GM21381 (cell line): ENCODE measurements around the gene ZFP36L2.

Source experiments
- ATAC-seq: cut with Tn5 transposase; IDR thresholded peaks from one replicate; pipeline ENCODE4 v1.9.1; 2021; ENCODE audit warnings: mild to moderate bottlenecking, moderate library complexity; ENCODE audit not compliant: unreplicated experiment

The ZFP36L2 gene

DNA sequence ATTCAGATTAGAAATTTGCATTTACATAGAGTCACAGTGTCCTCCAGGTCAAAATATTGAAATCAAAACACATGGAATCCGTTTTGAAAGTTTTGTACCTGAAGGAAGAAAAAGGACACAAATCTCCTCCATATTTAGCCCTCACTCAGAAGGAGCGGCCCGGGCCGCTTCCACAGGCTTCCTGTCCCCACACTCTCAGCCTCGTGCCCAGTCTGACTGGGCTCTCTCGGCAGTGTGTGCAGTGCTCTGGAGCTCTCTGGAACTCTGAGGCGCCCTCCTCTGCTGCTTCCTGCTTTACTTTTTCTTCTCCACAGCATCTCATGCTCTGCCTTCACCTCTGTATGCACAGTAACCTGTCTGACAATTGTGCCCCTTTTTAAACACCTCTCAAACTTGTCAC lies 22.2 kb upstream of the ZFP36L2 start:
- ATAC-seq = no peak

DNA sequence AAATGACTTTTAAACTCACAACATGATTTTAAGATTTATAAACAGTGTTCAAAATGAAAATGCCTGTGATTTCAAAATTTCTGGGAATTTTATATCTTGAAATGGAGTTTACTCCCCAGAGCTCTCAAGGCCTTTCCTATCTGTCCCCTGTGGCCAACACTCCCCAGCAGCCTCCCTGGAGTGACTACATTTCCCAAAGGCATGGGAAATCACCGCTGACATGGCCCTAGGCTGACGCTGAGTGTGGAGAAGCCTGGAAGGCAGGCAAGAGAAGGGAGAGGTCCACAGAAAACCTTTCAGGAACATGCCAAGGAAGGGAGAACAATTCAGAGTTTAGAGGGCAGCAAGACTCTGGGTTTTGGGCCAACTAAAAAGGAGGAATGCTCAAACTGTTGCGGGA lies 20.2 kb upstream of the ZFP36L2 start:
- no peak for ATAC-seq

DNA sequence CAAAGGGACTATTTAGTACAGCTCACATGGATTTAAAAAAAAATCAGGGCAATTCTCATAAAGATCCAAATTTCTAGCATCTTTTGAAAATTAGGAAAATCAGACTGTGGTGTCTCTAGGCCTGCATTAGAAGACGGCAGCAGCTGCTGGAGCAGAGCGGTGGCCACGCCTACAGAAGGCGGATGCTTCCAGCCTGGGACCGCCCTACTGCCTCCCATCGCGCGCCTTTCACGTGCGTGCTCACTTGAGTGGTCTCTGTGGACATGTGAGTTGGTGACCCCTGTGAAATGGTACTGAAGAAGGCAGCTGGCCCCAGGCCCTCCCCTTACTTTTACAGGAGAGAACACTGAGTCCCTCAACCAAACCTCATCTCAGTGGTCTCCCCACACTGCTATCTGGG lies 15.2 kb upstream of the ZFP36L2 start:
- ATAC-seq = no peak

DNA sequence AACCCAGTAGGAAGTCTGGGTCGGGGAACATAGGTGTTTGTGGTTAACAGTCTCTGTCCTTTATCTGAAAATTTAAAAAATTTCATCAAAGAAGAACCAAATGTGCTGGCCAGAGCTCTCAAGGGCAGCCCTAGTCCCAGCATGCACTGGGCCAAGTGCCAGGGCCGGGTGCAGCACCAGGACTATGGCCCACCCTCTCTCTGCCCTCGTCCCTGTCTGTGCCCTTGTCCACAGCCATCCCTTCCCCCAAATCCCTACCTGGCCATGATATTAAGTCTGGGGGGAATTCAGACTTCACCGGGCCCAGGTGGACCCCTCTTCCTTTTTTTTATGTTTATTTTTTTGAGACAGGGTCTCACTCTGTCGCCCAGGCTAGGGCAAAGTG lies 14.4 kb upstream of the ZFP36L2 start:
- no peak for ATAC-seq

DNA sequence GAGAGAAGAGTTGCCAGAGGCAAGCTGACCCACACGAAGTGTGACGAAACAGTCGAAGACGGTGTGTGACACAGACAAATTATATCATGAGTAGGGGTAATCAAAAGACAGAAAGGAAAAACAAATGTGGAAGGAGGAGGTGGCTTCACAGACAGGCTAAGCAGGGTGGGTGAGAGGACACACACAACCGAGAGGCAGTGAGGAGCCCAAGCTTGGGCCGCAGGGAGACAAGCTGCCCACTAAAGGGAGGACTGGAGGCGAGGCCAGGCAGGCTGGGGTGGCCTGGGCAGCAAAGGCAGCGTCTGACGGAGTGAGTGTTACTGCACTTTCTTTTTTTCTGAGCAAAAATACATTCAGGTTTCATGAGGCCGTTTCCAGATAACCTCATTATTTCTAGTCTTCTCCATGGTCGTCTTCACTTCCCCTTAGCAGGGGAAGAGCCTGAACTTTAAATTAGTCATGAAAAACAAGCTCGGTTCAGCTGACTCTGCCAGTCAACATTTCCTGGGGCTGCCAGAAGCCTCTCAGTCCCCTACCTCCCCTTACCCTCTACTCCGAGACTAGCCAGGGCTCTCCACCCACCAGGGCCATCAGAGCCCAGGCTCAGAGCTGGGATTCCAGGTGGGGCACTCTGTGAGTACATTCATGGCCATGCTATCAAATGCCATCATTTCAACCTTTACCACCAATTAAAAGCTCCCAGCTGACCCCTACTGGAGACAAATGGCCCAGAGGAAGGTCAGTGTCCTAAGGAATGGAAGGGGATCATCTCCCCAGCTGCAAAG lies 13.8 kb upstream of the ZFP36L2 start:
- ATAC-seq = peak; percentile 53

DNA sequence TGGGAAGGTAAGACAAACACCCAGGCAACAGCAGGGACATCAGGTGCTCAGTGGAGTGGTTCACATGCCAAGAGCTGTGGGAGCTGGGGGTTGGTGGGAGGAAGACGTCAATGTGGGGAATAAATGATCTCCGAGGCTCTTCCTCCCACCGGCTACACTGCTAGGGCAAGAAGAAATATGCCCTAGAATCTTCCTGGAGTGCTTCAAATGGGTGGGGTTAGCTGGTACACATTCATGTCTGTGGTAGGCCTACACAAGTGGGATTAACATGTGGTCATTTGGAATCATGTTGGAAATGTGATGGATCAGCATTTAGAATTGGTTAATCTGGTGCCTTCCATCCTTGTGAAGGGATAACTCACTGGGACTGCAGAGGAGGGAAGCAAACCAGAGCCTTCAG lies 12.4 kb upstream of the ZFP36L2 start:
- ATAC-seq = no peak

DNA sequence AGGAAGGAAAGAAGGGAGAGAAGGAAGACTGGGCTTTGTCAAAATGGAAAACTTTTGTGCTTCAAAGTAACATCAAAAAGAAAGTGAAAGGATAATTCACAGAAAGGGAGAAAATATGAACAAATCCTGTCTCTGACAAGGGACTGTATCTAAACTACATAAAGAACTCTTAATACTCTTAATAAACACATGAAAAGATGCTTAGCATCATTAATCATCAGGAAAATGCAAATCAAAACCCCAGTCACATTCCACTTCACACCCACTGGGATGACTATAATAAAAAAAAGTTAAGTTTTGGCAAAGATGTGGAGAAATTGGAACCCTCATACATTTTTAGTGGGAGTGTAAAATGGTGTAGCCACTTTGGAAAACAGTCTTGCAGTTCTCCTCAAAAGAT lies 11.8 kb upstream of the ZFP36L2 start:
- ATAC-seq = no peak

DNA sequence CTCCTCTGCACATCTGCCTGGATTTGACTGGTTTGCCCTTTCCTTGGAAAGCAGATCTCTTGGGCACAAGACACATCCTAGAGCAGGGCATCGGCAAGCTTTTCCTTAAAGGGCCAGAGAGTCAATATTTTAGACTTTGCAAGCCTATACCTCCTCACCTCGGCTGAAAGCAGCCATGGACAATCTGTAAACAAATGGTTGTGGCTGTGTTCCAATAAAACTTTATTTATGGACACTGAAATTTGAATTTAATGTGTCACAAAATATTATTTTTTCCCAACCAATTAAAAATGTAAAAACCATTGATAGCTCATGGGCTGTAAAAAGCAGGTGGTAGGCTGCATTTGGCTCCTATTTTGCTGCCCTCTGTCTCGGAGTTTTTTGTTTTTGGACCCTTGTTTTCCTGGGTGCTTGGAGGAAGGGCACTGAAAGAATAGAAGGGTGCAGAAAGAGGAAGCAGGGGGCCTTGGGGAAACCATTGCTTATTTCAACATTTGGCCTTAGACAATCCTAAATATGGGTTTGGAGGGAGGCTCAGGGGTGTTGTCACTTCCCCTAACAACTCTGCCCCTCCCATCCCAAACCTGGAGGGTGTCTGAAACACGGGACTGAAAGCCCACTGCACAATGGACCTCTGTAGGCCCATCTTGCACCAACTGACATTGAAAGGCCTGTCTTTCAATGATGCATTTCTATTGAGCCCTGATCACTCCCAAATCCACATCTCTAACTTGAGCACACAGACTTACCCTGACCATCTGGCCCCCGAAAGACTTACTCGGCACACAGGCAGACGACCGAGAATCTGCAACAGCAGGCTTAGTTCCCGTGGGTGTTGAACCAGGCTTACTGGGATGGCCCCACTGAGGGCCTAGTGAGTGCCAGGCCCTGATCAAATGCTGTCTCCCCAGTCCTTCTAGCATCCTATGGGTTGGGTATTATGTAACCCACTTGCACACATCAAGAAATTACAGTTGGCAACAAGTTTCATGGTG lies 7.1 kb upstream of the ZFP36L2 start:
- no peak for ATAC-seq

DNA sequence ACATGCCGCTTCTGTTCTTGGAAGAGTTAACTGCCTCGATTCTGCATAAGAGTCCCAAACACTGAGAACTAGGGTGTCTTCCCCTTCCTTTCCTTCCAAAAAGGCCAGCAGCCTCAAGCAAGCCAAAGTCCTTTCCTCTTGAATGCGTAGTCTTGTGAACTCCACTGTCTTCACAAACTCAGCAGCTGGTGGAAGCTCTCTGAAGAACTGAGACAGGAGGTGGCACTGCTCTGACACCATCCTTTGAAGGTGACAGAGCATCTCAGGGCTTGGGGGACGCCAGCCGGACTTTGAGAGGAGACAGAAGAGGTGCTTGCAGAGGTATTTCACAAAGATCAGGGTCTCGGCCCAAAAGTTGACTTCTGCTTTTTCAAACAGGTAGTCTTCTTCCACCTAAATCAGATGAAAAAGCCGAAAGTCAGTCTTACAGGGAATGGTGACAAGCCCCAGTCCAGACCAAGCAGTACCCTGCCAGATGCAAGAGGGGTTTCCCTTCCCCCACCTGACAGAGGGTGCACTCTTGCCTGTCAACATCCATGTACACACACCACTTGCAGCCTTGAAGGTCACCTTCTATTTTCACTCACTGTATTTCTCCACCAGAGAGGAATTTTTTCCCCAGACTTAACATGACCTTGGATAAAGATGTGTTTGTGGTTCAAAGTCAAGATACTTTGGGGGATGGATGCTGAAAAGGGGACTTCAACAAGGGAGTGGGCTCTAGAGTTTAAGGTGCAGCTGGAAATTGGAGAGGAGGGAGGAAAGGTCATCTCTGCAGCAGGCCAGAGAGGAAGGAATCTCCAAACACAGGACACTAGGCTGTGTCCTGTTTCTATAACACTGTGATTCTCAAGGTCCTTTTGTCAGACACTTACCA lies 4.8 kb upstream of the ZFP36L2 start:
- no peak for ATAC-seq

DNA sequence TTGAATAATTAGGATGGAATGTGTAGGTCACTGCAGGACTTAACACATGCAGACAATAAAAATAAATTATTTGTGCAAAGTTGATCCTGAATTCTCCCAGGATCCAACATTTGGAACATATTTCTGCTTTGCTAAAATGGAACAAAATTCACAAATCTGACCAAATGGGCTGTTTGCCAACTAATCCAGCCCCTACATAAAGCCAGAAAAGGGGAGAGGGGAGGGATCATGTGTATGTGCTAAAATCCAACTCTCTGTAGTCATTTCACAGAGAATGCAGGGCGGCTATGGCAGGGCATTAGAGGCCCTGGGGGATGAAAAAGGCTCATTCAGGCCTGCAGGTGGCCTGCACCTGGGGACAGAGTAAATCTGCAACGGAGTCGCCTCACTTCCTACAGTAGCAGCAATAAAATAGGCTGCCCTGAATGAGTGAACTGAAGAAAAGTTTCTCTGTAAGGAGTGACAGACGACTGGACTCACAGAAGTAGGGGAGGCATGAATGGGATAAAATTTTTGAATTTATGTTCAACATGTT lies 4.0 kb upstream of the ZFP36L2 start:
- ATAC-seq = no peak

DNA sequence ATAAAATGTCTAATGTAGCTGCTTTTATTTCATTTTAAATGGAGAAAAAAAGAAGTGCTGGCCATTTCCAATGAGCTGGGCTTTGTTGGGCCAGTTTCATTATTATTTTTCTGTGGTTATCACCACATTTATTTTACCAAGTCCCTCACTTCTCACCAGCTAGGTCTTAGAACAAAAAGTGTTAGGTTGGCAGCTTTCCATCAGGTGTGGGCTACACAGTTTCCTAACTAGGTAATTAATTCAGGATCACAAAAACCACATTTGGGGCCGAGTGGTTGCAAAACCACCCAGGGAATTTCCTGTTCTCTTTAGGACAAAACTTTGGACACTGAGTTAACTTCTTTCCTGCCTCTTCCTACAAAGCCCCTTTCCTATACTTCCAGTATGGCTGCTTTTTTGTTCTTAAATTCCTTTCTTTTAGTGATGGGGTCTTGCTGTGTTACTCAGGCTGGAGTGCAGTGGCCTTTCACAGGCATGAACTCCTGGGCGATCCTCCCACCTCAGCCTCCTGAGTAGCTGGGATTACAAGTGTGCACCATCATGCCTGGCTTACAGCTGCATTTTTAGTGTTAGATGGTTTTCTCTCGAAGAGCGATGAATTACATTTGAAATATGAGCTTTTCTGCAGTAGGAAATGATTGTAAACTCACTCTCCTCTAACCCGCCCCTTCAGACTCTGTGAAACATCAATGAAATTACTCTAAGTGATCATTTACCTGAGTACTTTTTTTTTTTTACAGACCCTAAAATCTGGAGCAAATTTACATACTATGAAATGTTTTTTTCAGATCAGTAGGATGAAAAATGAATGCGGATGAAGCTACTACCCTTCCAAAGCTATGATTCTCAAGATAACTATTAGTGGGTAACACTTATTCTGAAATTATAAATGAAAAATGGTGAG lies 2.6 kb upstream of the ZFP36L2 start:
- no peak for ATAC-seq

DNA sequence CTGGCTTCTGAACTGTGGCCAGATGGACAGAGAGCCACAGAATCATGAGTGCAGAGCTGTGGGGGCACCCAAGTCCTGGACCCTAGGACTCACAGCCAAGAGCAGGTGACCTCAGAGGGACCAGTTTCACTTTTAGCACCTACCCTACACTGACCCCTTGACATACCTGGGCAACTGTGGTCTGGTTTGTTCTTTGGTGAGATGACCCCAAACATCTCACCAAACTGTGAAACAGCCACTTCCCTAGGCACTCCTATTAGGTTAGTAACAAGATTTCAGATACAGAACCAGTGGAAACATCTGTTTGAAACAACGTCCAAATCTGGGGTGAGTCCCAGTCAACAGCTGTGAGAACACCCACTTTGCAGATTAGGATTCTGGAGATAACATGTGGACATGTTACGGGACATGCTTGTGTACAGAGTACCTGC lies 1.9 kb upstream of the ZFP36L2 start:
- no peak for ATAC-seq

DNA sequence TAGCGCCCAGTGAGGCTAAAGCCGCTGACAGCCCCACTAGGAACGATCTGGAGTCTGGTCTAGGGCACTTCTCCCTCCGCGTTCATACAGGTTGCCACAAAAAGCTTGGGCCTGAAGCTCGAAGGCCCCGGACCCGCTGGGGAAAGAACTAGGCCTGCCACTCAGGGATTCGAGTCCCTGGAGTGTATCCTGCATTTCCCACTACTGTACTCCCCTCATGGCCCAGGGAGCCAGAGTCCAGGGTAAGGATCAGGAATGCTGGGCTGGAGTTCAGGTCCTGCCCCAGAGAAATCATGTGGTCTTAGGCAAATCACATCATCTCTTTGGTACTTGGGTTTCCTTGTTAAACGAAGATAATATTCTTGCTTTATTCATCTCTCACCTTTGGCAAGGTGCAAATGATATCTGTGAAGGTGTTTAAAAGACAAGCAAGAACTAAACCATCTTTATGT lies 1.4 kb upstream of the ZFP36L2 start:
- no peak for ATAC-seq

DNA sequence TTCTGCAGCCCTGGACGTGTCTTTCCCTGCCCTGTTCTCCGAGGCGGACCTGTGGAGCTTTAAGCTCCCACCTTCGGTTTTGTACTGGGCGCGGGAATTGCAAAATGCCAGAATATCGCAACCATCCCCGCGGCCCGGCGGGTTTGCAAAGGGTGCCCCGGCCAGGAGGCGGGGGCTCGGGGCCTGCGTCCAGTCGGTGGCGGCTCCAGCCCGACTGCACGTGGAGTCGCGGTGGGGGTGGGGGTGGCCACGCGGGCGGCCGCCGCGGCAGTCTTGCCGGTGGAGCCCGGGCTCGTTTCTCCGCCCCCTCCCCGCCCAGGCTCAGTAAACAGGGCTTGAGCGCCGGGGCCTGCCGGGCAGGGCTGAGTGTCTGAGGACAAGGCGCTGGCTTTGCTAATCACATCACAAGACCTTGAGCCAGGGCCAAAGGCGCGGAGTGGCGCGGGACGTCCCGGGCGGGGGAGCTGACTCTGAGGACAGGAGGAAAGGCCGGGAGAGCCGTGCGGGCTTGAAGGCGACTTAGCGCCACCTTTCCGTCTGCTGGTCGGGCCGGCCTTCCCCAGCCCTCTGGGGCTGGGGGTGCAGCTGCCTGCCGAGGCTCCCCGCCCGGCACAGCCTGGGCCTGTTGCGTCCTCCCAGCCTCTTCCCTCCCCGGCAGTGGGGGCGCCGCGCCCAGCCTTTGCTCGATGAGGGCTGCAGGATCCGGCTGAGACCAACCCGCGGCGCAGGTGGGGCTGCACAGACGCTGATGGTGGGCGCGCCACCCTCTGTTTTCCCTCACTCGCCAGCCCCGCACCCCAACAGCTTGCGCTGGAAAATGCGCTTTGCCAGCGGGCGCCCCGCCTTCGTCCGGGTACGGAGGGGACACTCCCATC lies 786 bp upstream of the ZFP36L2 start:
- peak; percentile 16 for ATAC-seq

DNA sequence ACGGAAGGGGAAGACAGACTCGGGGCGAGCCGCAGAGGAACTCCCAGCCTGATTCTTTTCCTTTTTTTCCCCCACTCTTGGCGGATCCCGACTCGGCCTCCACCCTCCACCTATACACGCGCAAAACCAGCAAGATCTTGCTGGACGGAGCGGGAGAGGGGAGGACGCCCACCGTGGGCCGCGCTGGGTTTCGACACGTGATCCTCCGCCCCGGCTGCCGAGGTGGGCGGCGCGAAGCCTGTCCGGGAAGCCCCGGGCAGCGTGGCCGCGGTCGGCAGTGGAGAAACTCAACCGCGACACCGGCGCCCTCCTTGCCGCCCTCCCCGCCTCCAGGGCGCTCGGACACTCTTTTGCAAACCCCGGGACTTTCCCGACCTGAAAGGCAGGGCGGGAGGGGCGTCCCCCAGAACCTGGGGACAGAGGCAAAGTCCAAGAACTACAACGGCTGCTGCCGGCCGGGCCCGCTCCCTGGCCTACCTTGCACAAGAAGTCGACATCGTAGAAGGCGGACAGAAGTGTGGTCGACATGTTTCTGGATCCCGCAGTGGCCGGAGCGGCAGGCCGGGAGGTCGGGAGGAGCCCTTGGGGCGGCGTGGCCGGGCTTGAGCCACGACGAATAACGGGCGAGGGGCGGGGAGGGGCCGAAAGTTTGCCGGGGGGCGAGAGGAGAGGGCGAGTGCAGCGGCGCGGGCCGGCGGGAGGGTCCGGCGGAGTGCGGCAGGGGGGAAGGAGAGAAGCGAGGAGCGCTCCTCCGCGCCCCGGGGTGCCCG lies 433 bp downstream of the ZFP36L2 start:
- peak; percentile 25 for ATAC-seq

DNA sequence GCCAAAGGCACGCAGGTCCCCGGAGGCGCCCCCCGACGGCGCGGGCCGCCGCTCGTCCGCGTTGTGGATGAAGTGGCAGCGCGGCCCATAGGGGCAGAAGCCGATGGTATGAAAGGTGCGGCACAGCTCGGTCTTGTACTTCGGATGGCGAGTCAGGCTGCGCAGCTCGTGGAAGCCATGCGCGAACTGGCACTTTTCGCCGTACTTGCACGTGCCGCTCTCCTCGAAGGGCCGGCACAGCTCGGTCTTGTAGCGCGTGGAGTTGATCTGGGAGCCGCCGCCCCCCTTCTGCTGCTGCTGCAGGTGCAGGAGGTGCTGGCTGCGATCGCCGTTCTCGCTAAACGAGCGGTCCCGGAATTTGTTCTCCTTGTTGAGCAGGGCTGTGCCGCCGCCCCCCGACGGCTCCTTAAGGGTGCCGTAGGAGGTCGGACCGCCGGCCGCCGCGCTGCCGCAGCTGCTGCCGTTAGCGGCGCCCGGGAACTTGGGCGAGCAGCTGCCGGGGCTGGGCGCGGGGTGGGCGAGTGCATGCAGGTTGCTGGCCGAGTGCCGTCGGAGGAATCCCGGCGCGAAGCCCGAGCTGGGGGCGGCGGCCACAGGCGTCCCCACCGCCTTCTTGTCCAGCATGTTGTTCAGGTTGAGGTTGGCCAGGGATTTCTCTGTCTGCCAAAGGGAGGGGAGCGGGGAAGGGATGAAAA lies 1.2 kb downstream of the ZFP36L2 start:
- ATAC-seq = no peak

DNA sequence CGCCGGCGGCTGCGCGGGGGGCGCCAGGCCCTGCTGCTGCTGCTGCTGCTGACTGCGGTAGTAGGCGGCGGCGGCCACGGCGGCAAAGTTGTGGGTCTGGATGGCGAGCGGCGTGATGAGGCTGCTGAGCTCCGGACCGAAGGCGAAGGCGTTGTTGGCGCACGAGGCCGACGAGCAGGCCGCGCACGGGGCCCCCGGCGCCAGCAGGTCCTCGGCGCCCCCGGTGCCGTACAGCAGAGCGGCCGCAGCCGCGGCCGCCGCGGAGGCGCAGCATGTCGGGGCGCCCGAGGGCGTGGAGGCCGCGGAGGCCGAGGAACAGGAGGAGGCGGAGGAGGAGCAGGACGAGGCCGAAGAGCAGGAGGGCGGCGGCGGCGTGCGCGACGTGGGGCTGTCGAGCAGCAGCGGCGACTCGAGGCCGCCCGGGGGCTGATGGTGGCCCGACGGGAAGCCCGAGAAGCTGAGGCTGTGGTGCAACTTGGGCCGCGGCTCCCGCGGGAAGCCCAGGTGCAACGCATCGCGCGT lies 1.8 kb downstream of the ZFP36L2 start:
- no peak for ATAC-seq
